ENCODE measurements around the gene OPN4.
"Not testable (repeated sequence)": the region's sequence is repeated elsewhere in the genome, so short reads cannot be mapped to it uniquely, and the experiment has no call there.

The OPN4 gene

GRCh38 chr10:86644152-86644793 lies 10.1 kb upstream of the OPN4 start:
- Mint-ChIP-seq H3K9me3 (peaks cover 6% of the 10 kb centered on the region), H3K4me3 (no peak overlapping the region), H3K27me3 (peaks cover 12% of the 10 kb centered on the region), H3K4me1 (peaks cover 10% of the 10 kb centered on the region), H3K27ac (no peak overlapping the region), H3K36me3 (peaks cover 2% of the 10 kb centered on the region)

GRCh38 chr10:86644794-86645445 lies 9.4 kb upstream of the OPN4 start:
- peaks cover 2% of the 10 kb centered on the region for H3K36me3 Mint-ChIP-seq
- peaks cover 6% of the 10 kb centered on the region for H3K9me3 Mint-ChIP-seq
- no peak overlapping the region for H3K27ac Mint-ChIP-seq
- H3K4me1 Mint-ChIP-seq, result peaks cover 10% of the 10 kb centered on the region
- peaks cover 10% of the 10 kb centered on the region for H3K27me3 Mint-ChIP-seq
- H3K4me3 Mint-ChIP-seq, result no peak overlapping the region

- not testable (repeated sequence) for H3K4me3 Mint-ChIP-seq, H3K4me1 Mint-ChIP-seq, H3K27me3 Mint-ChIP-seq, H3K9me3 Mint-ChIP-seq, H3K36me3 Mint-ChIP-seq, H3K27ac Mint-ChIP-seq
These were observed 8.7 kb upstream of the OPN4 start for GRCh38 chr10:86645621-86646165.

GRCh38 chr10:86646532-86646931 lies 7.8 kb upstream of the OPN4 start:
- Mint-ChIP-seq H3K27me3 (peaks cover 4% of the 10 kb centered on the region), H3K4me1 (peaks cover 10% of the 10 kb centered on the region), H3K36me3 (peaks cover 2% of the 10 kb centered on the region), H3K4me3 (no peak overlapping the region), H3K9me3 (peaks cover 5% of the 10 kb centered on the region), H3K27ac (no peak overlapping the region)

GRCh38 chr10:86646933-86647332 lies 7.4 kb upstream of the OPN4 start:
- H3K4me3 Mint-ChIP-seq, result no peak overlapping the region
- no peaks in the 10 kb centered on the region for H3K36me3 Mint-ChIP-seq
- H3K27me3 Mint-ChIP-seq, result peaks cover 2% of the 10 kb centered on the region
- H3K27ac Mint-ChIP-seq, result no peak overlapping the region
- peaks cover under 1% of the 10 kb centered on the region for H3K9me3 Mint-ChIP-seq
- peaks cover 10% of the 10 kb centered on the region for H3K4me1 Mint-ChIP-seq

- H3K4me1 Mint-ChIP-seq, result peaks cover 10% of the 10 kb centered on the region
- H3K36me3 Mint-ChIP-seq, result no peaks in the 10 kb centered on the region
- no peak overlapping the region for H3K27ac Mint-ChIP-seq
- H3K4me3 Mint-ChIP-seq, result no peak overlapping the region
- H3K9me3 Mint-ChIP-seq, result no peaks in the 10 kb centered on the region
- no peaks in the 10 kb centered on the region for H3K27me3 Mint-ChIP-seq
These were observed 6.3 kb upstream of the OPN4 start for GRCh38 chr10:86647773-86648703.

- no peaks in the 10 kb centered on the region for H3K36me3 Mint-ChIP-seq
- H3K27ac Mint-ChIP-seq, result no peak overlapping the region
- peaks cover 3% of the 10 kb centered on the region for H3K4me1 Mint-ChIP-seq
- no peak overlapping the region for H3K4me3 Mint-ChIP-seq
- H3K27me3 Mint-ChIP-seq, result no peaks in the 10 kb centered on the region
- H3K9me3 Mint-ChIP-seq, result no peaks in the 10 kb centered on the region
These were observed 5.5 kb upstream of the OPN4 start for GRCh38 chr10:86648704-86649427.

GRCh38 chr10:86649471-86650150 lies 4.7 kb upstream of the OPN4 start:
- Mint-ChIP-seq H3K4me1 (no peaks in the 10 kb centered on the region), H3K27ac (no peak overlapping the region), H3K9me3 (no peaks in the 10 kb centered on the region), H3K4me3 (no peak overlapping the region), H3K36me3 (no peaks in the 10 kb centered on the region), H3K27me3 (no peaks in the 10 kb centered on the region)

GRCh38 chr10:86650151-86650550 lies 4.2 kb upstream of the OPN4 start:
- Mint-ChIP-seq H3K4me3 (no peak overlapping the region), H3K36me3 (no peaks in the 10 kb centered on the region)

GRCh38 chr10:86651021-86651471 lies 3.3 kb upstream of the OPN4 start:
- Mint-ChIP-seq H3K27me3 (no peaks in the 10 kb centered on the region), H3K27ac (no peak overlapping the region), H3K9me3 (no peaks in the 10 kb centered on the region), H3K36me3 (no peaks in the 10 kb centered on the region), H3K4me3 (no peak overlapping the region), H3K4me1 (no peaks in the 10 kb centered on the region)

More at GRCh38 chr10:86650151-86650550, 4.2 kb upstream of the OPN4 start:
- no peaks in the 10 kb centered on the region for H3K27me3 Mint-ChIP-seq
- no peaks in the 10 kb centered on the region for H3K9me3 Mint-ChIP-seq
- H3K4me1 Mint-ChIP-seq, result no peaks in the 10 kb centered on the region
- no peak overlapping the region for H3K27ac Mint-ChIP-seq

GRCh38 chr10:86651631-86652331 lies 2.6 kb upstream of the OPN4 start:
- Mint-ChIP-seq H3K36me3 (no peaks in the 10 kb centered on the region), H3K27me3 (no peaks in the 10 kb centered on the region), H3K4me3 (no peak overlapping the region), H3K4me1 (no peaks in the 10 kb centered on the region), H3K27ac (no peak overlapping the region), H3K9me3 (no peaks in the 10 kb centered on the region)

- H3K27me3 Mint-ChIP-seq, result no peaks in the 10 kb centered on the region
- H3K9me3 Mint-ChIP-seq, result no peaks in the 10 kb centered on the region
- no peaks in the 10 kb centered on the region for H3K36me3 Mint-ChIP-seq
- H3K4me3 Mint-ChIP-seq, result no peak overlapping the region
- no peaks in the 10 kb centered on the region for H3K4me1 Mint-ChIP-seq
- no peak overlapping the region for H3K27ac Mint-ChIP-seq
These were observed 1.8 kb upstream of the OPN4 start for GRCh38 chr10:86652361-86653202.

- Mint-ChIP-seq H3K27me3 (no peaks in the 10 kb centered on the region), H3K4me1 (no peaks in the 10 kb centered on the region), H3K36me3 (no peaks in the 10 kb centered on the region), H3K4me3 (no peak overlapping the region), H3K27ac (no peak overlapping the region), H3K9me3 (no peaks in the 10 kb centered on the region)
These were observed 968 bp upstream of the OPN4 start for GRCh38 chr10:86653379-86653778.
